ENCODE measurements around the gene BSCL2.
"Not testable (repeated sequence)": the region's sequence is repeated elsewhere in the genome, so short reads cannot be mapped to it uniquely, and the experiment has no call there.

BSCL2 gene

GRCh38 chr11:62716816-62717215 is 9.6 kb upstream of the BSCL2 start:
- DNase-seq = no peak

GRCh38 chr11:62716206-62716605 is 9.0 kb upstream of the BSCL2 start:
- no peak for DNase-seq

GRCh38 chr11:62715150-62716130 is 8.2 kb upstream of the BSCL2 start:
- DNase-seq = no peak

GRCh38 chr11:62713343-62713742 is 6.1 kb upstream of the BSCL2 start:
- DNase-seq = no peak

- no peak for DNase-seq
Observed at GRCh38 chr11:62712861-62713260, 5.6 kb upstream of the BSCL2 start.

GRCh38 chr11:62712276-62712812 is 5.1 kb upstream of the BSCL2 start:
- no peak for DNase-seq

DNA sequence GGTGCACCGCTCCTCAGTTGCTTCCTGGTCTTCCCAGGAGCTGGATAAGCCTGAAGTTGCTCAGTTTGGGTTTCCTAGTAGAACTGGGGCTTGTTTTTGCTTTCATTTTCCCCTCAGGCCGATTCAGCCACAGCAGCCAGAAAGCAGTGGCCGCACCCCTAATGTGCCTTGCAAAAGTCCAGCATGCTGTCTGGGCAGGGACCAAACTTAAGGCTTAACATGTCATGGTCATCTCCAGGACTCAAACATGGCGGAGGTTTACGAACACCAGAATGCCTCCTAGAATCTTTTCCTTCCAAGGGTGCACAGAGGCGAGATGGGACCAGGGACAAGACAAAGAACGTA is 2.7 kb upstream of the BSCL2 start:
- DNase-seq = no peak

- DNase-seq = peak; percentile 98
Observed at GRCh38 chr11:62709247-62710000, 2.2 kb upstream of the BSCL2 start.

- no peak for DNase-seq
Observed at GRCh38 chr11:62708793-62709192, 1.6 kb upstream of the BSCL2 start.

DNA sequence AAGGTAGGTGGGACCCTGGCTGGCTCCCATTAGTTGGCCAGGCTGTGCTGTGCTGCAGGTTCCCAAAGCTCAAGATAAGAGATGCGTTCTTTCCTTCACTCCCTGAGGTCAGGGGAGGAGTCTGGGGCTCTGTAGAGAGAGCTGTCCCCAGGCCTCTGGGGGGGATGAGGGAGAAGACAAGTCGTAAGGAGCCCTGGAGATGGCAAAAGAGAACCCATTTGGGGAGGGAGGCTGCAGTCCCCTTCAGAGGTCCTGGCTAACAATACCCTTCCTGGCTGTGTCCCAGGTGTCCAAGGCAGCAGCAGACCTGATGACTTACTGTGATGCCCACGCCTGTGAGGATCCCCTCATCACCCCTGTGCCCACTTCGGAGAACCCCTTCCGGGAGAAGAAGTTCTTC is 1.2 kb upstream of the BSCL2 start:
- DNase-seq = no peak

DNA sequence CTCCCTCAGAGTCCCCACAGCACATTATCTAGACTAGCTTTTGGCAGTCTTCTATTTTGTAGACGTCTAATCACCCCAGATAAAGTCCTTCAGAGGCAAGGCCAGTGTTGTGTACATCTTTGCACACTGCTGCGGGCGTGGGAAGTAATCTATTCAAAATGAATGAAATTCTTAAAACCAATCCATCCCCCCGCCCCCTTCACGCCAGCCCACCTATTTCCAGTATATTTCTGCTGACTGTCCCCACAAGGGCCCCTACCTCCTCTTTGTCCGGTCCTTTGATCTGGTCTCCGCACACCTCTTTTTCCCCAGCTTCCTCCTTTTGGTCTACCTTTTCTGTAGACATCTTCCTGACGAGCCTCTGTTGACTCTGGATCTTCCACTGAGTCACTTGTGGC is 375 bp downstream of the BSCL2 start:
- no peak for DNase-seq

DNA sequence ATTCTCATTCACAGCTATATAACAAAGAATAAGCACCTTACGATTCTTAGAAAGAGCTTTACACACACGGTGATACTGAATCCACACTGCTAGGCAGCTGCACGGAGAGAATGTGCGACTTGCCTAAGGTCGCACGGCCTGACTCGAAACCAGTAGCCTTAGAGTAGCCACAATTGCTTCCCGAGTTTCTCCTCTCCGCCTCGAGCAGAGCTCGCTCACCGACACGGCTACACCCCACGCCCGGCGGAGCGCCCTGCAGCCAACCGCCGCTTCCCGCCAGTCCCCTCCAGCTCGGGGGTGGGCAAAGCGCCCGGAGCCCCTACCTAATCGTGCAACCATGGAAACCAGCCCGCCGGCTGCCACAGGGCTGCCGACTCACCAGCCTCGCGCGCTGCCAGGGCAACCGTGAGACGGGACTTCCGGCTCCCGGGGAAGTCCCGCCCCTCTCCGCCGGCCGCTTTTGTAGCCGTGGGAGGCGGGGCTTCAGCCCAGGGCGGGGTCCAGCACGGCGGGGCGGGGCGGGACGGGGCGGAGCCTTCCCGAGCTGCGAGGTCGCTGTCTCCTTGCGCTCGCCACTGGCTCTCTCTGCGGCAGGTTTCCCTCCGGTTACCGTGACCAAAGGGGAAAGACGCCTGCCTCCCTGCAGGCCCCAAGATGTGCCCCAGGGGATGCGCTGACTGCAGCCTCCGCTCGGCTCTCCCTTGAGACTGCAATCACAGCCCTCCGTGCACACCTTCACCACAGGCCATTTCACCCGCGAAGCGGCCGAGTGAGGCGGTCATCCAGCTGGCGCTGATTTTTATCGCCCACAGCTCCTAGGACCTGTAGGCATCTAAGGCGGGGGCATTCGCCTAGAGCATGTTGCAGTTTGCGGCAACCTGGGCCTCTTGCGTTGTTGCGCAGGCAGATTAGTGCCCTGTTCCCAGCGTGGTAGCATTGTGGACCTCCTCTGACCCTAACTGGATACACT is 1.1 kb downstream of the BSCL2 start:
- peak; percentile 92 for DNase-seq

DNA sequence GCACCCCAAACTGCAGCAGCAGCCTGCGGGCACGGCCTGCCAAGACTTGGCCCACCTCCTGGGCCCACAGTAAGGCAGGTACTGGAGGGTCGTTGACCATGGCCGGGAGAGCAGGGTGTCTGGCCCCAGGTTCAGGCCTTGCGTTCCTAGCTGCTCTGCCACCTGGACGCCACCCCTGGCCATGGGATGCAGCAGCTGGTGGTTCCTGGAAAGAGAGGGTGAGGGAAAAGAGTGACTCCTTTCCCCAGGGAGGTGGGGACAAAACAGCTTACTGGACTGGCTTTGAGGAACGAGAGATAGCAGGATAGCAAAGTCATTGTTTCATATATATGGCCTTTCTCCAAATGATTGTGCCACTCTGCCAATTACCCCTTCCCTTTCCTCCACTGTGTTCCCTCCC is 1.8 kb downstream of the BSCL2 start:
- DNase-seq = no peak

GRCh38 chr11:62703921-62704320 is 3.3 kb downstream of the BSCL2 start:
- DNase-seq = not testable (repeated sequence)

DNA sequence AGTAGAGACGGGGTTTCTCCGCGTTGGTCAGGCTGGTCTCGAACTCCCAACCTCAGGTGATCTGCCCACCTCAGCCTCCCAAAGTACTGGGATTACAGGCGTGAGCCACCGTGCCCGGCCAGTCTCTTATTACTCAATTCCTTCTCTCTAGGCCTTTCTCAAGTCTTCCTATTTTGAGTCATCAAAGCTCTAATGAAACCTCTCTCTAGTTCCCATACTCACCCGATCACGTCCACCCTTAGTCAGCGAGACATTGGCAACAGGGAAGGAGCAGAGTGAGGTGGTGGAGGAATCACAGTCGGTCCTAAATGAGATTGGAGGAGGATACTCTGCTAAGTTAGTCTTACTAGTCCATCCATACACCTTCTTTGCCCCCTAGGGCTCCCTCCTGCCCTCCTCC is 5.0 kb downstream of the BSCL2 start:
- no peak for DNase-seq

- peak; percentile 51 for DNase-seq
Observed at GRCh38 chr11:62694455-62695167, 12.6 kb downstream of the BSCL2 start.

GRCh38 chr11:62693624-62694023 is 13.6 kb downstream of the BSCL2 start:
- DNase-seq = not testable (repeated sequence)

DNA sequence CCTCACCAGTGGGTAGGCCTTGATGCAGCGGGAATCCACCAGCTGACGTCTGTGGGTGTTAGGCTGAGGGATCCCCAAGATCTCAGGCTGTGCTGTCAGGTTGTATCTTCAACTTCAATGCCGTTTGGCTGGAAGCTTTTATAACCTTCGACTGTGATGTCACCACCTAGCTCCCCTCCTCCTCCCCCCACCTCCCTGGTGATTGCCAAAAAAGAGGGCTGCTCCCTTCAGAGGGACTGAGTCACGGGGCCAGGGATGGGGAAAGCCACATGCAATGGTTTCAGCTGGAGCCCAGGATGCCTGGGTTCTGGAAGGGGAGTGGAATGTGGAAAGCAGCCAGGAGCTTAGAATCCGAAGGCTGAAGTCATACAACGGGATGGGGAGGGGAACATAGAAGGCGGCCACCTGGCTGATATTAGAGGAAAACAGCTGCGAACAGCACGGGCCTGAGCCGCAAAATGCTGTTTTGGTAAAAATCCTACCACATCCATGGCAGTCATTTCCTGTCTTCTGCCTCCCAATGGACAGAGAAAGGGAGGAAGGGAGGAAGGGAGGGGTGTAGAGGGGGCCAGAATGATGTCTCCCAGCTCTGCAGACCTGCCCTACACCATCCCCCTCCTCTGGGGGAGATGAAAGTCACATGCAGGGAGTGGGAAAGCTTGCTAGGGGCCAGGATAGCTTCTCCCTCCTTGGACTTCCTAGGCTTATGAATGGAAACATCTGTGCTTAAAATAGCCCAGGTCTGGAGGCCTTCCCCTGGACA is 17.6 kb downstream of the BSCL2 start, which contains the start of gene LRRN4CL:
LRRN4CL (minus strand) TSS at position 110 of the 763 bp plus-strand sequence. CDS start 1,022 bp downstream, outside the sequence.
- DNase-seq = no peak

- DNase-seq = no peak
Observed at GRCh38 chr11:62688491-62688890, 18.7 kb downstream of the BSCL2 start.

DNA sequence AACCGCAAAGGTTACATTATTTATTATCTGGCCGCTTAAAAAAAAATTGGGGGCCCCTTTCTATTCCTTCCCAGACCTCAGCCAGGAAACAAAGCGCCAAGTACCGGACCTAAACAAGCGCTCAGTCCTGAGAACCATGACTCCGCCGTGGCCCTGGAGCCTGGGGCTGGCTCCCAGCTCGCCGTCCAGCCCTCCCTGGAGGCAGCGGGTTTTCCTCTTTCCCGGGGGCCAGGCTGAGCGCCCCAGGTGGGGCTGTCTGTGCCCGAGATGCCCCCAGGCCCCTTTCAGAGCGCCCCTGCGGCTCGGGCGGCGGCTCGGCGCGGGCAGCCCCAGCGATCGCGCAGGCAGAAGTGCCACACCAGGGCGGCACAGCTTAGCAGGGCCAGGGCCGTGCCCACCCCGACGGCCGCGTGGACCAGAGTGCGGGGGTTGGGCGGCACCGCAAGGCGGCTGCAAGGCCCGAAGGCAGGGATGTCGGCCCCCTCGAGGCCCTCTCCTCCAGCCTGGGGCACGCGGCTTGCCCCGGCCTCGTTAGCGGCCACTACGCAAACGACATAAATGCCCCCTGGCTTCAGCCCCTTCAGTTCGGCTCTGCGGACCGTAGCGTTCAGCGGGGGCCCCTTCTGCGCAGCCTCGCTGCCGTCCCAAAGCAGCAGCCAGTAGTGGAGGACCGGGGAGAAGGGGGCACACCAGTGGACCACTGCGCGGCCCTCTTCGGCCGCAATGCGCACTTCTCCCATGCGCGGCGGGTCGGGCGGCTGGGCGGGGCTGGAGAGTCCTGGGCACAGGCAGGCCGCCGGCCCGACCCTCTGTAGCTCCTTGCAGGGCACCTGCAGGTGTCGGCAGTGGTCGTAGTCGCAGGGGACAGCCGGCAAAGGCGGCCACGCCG is 19.5 kb downstream of the BSCL2 start:
- DNase-seq = no peak

Measured in NCI-H526 treated with DMSO at 0.1 percent for 48 hours (cell line).